Retinal pigment epithelial cell (primary cell): ENCODE data around the gene SHISA7.

Experiments used
- DNase-seq: peaks from one replicate; pipeline ENCODE4 v3.0.0-alpha.2; 2010; ENCODE audit warnings: low read depth
- H3K4me3 ChIP-seq: 2 replicates; pipeline ENCODE4 v1.5.1; 2011; ENCODE audit warnings: mild to moderate bottlenecking, low read length, control low read depth, moderate library complexity
- TF ChIP-seq, protein P1 (sequence below): conservative IDR thresholded peaks from 2 replicates; pipeline ENCODE4 v1.5.1; 2011; ENCODE audit warnings: low read depth, low read length, control low read depth, inconsistent platforms

The SHISA7 gene

DNA sequence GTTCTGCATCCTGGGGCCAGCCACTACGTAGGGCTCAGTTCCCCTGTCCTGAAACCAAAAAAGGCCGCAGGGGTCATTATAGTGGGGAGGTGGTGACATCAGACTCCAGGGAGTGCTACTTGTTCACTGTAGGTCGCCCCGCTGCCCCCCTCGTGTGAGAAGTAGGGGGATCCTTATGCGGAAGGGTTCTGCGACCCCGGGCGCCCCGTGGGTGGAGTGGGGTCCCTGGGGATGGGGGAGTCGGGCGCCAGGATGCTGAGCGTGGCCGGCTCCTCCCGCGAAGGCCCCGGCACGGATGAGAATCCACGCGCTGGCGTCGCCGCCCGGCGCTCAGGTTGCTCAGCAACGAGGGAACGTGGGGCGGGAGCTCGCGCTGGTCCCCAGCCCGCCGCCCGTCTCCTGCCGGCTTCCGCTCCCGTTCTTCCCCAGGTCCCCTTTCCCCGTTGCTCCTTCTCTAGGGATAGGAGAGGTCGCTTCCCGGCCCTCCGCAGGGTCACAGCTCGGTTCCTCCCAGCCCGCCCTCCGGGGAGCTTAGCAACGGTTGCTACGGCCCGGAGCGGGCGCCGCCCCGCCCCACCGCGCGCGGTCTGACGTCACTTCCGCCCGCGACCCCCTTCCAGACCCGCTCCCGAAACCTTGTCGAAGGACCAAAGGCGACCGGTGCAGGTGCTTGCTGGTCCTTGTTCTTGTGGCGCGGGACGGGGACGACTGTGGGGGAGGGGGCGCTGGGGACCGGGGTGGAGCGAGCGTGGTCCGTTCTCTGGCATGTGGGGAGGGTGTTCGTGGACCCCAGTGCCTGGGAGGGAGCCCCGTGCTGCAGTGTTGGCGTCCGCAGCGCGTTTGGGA, 41.7 kb upstream of the SHISA7 start, which contains the start of gene NAT14:
Gene NAT14, plus strand, starts transcription at position 596 of the 846 bp plus-strand sequence. CDS start 521 bp downstream, outside the sequence.
- no peak for DNase-seq
- H3K4me3 ChIP-seq, result peak within 1 kb of the TSS; percentile 74
- TF ChIP-seq, protein P1, sequence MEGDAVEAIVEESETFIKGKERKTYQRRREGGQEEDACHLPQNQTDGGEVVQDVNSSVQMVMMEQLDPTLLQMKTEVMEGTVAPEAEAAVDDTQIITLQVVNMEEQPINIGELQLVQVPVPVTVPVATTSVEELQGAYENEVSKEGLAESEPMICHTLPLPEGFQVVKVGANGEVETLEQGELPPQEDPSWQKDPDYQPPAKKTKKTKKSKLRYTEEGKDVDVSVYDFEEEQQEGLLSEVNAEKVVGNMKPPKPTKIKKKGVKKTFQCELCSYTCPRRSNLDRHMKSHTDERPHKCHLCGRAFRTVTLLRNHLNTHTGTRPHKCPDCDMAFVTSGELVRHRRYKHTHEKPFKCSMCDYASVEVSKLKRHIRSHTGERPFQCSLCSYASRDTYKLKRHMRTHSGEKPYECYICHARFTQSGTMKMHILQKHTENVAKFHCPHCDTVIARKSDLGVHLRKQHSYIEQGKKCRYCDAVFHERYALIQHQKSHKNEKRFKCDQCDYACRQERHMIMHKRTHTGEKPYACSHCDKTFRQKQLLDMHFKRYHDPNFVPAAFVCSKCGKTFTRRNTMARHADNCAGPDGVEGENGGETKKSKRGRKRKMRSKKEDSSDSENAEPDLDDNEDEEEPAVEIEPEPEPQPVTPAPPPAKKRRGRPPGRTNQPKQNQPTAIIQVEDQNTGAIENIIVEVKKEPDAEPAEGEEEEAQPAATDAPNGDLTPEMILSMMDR, result no peak

DNA sequence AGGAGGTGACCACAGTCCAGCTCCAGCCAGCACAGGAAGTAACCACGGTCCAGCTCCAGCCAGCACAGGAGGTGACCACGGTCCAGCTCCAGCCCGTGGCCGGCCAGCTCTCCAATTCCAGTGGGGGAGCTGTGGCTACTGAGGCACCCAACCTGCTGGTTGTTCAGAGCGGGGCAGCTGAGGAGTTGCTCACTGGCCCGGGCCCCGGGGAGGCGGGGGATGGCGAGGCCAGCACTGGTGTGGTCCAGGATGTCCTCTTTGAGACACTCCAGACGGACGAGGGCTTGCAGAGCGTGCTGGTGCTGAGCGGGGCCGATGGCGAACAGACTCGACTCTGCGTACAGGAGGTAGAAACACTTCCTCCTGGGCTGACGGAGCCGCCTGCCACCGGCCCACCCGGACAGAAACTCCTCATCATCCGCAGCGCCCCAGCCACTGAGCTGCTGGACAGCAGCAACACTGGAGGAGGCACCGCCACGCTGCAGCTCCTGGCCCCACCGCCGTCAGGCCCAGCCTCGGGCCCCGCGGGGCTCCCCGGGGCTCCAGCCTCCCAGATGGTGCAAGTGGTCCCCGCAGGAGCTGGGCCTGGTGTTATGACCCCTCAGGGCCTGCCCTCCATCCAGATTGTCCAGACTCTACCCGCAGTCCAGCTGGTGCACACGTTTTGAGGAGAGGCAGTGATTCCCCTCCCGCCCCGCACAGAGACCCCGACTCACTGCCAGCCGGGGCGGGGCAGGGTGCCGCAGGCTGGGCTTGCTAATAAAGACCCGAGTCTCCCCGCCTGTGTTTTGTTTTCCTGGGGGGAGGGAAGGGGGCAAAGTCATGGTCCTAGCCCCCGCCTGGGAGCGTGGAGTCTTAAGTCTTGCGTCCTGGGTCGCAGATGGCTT, 40.8 kb upstream of the SHISA7 start:
- no peak for DNase-seq
- peak overlapping the region; percentile 74 for H3K4me3 ChIP-seq
- TF ChIP-seq, protein P1, result no peak

DNA sequence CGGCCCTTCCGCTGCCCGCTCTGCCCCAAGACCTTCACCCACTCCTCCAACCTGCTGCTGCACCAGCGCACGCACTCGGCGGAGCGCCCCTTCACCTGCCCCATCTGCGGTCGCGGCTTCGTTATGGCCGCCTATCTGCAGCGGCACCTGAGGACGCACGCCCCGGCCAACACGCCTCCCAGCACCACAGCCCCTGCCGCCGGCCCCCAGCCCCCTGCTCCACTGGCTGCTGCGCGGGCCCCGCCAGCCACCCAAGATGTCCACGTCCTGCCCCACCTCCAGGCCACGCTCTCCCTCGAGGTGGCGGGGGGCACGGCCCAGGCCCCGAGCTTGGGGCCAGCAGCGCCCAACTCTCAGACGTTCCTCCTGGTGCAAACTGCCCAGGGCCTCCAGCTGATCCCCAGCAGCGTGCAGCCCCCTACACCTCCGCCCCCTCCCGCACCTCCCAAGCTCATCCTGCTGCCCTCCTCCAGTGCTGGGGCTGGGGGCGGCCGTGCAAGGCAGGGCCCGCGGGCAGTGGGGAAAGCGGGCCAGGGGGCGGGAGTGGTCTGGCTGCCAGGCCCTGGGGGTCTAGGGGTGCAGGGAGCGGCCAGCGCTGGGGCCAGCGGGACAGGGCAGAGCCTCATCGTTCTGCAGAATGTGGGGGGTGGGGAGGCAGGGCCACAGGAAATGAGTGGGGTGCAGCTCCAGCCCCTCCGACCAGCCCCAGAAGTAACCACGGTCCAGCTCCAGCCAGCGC, 40.0 kb upstream of the SHISA7 start:
- no peak for DNase-seq
- no peak overlapping the region for H3K4me3 ChIP-seq
- TF ChIP-seq, protein P1, result no peak

DNA sequence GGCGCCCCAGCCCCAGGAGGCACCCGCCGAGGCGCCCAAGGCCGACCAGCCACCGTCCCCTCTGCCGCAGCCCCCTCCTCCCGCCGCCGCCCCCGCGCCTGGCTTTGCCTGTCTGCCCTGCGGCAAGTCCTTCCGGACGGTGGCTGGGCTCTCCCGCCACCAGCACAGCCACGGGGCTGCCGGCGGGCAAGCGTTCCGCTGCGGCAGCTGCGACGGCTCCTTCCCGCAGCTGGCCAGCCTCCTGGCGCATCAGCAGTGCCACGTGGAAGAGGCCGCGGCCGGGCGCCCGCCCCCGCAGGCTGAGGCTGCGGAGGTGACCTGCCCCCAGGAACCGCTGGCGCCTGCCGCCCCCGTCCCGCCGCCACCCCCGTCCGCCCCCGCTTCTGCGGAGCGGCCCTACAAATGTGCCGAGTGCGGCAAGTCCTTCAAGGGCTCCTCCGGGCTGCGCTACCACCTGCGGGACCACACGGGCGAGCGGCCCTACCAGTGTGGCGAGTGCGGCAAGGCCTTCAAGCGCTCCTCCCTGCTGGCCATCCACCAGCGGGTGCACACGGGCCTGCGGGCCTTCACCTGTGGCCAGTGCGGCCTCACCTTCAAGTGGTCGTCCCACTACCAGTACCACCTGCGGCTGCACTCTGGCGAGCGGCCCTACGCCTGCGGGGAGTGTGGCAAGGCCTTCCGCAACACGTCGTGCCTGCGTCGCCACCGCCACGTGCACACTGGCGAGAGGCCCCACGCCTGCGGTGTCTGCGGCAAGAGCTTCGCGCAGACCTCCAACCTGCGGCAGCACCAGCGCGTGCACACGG, 39.3 kb upstream of the SHISA7 start:
- H3K4me3 ChIP-seq, result no peak overlapping the region
- TF ChIP-seq, protein P1, result no peak
- DNase-seq, result no peak

DNA sequence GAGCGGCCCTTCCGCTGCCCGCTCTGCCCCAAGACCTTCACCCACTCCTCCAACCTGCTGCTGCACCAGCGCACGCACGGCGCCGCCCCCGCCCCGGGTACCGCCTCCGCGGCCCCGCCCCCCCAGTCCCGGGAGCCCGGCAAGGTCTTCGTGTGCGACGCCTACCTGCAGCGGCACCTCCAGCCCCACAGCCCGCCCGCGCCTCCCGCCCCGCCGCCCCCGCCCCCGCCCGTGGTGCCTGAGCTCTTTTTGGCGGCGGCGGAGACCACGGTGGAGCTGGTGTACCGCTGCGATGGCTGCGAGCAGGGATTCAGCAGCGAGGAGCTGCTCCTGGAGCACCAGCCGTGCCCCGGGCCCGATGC, 38.7 kb upstream of the SHISA7 start:
- no peak for DNase-seq
- no peak overlapping the region for H3K4me3 ChIP-seq
- TF ChIP-seq, protein P1, result no peak

DNA sequence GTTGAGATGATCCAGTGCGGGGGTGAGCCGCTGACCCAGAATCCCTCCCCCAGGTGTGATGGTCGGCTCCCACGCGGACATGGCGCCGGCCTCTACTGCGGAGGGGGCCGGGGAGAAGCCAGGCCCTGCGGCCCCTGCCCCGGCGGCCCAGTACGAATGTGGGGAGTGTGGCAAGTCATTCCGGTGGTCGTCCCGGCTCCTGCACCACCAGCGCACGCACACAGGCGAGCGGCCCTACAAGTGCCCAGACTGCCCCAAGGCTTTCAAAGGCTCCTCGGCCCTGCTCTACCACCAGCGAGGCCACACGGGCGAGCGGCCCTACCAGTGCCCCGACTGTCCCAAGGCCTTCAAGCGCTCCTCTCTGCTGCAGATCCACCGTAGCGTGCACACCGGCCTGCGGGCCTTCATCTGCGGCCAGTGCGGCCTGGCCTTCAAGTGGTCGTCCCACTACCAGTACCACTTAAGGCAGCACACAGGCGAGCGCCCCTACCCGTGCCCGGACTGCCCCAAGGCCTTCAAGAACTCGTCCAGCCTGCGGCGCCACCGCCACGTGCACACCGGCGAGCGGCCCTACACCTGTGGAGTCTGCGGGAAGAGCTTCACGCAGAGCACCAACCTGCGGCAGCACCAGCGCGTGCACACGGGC, 38.2 kb upstream of the SHISA7 start:
- no peak overlapping the region for H3K4me3 ChIP-seq

More for the DNA sequence above, 38.2 kb upstream of the SHISA7 start:
- TF ChIP-seq, protein P1, result no peak
- no peak for DNase-seq
